ENCODE results near the gene PACRG. TPM values are rescaled to one million over a fixed set of nuclear protein-coding genes. Genes with fewer than 3 reads are reported as not detected.

PACRG gene
- total and polyA plus RNA-seq, 10 of the 15 experiments (the other 5 are each of a cell fraction or from before 2014, with no cell fraction given) = not detected

GRCh38 chr6:163180874-163181541 lies 453.2 kb downstream of the PACRG start (continued):
- no peak for TF ChIP-seq SKIL (IDR thresholded peaks at IDR 0.05; ENCODE audit: low read depth, poor library complexity, severe bottlenecking)
- no peak for TF ChIP-seq ZBED1 (IDR thresholded peaks at IDR 0.05; ENCODE audit: borderline replicate concordance)
- TF ChIP-seq SMC3 (IDR thresholded peaks at IDR 0.05; ENCODE audit: borderline replicate concordance, low read length) = peak; percentile 31; the same call in 1 of the 2 replicates
- TF ChIP-seq RAD51 (IDR thresholded peaks at IDR 0.05) = no peak
- TF ChIP-seq, protein P1, sequence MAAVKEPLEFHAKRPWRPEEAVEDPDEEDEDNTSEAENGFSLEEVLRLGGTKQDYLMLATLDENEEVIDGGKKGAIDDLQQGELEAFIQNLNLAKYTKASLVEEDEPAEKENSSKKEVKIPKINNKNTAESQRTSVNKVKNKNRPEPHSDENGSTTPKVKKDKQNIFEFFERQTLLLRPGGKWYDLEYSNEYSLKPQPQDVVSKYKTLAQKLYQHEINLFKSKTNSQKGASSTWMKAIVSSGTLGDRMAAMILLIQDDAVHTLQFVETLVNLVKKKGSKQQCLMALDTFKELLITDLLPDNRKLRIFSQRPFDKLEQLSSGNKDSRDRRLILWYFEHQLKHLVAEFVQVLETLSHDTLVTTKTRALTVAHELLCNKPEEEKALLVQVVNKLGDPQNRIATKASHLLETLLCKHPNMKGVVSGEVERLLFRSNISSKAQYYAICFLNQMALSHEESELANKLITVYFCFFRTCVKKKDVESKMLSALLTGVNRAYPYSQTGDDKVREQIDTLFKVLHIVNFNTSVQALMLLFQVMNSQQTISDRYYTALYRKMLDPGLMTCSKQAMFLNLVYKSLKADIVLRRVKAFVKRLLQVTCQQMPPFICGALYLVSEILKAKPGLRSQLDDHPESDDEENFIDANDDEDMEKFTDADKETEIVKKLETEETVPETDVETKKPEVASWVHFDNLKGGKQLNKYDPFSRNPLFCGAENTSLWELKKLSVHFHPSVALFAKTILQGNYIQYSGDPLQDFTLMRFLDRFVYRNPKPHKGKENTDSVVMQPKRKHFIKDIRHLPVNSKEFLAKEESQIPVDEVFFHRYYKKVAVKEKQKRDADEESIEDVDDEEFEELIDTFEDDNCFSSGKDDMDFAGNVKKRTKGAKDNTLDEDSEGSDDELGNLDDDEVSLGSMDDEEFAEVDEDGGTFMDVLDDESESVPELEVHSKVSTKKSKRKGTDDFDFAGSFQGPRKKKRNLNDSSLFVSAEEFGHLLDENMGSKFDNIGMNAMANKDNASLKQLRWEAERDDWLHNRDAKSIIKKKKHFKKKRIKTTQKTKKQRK (IDR thresholded peaks at IDR 0.05; ENCODE audit: low read depth, low read length) = no peak
- TF ChIP-seq TAF1 (IDR thresholded peaks at IDR 0.05; ENCODE audit: borderline replicate concordance, low read depth, low read length) = no peak
- peak; percentile 66 for TF ChIP-seq RAD21 (IDR thresholded peaks at IDR 0.05; ENCODE audit: insufficient read depth, low read depth, low read length)
- TF ChIP-seq NR2C1 (IDR thresholded peaks at IDR 0.05) = no peak
- TF ChIP-seq, protein P2, sequence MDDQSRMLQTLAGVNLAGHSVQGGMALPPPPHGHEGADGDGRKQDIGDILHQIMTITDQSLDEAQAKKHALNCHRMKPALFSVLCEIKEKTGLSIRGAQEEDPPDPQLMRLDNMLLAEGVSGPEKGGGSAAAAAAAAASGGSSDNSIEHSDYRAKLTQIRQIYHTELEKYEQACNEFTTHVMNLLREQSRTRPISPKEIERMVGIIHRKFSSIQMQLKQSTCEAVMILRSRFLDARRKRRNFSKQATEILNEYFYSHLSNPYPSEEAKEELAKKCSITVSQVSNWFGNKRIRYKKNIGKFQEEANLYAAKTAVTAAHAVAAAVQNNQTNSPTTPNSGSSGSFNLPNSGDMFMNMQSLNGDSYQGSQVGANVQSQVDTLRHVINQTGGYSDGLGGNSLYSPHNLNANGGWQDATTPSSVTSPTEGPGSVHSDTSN (IDR thresholded peaks at IDR 0.05; ENCODE audit: insufficient replicate concordance, low read depth, low read length) = no peak
- no peak for TF ChIP-seq RELA (IDR thresholded peaks at IDR 0.05; ENCODE audit: borderline replicate concordance, partially characterized antibody)
- TF ChIP-seq CBFB (IDR thresholded peaks at IDR 0.05; ENCODE audit: low read depth) = no peak
- TF ChIP-seq SP1 (IDR thresholded peaks at IDR 0.05; ENCODE audit: low read depth, low read length) = no peak
- no peak for TF ChIP-seq SUPT20H (IDR thresholded peaks at IDR 0.05; ENCODE audit: borderline replicate concordance, control insufficient read depth, low read depth, low read length)
- no peak for TF ChIP-seq SIN3A (IDR thresholded peaks at IDR 0.05; ENCODE audit: low read depth, low read length)
